Rectal smooth muscle tissue (tissue), 1 donor: ENCODE data around the gene DDX4.

Experiments used
- H3K27ac ChIP-seq: one replicate; pipeline ENCODE4 v1.7.0; 2013; ENCODE audit warnings: low read depth, low read length, inconsistent platforms
- H3K27me3 ChIP-seq: one replicate; pipeline ENCODE4 v1.7.0; 2013; ENCODE audit warnings: low read length; ENCODE audit not compliant: control insufficient read depth, insufficient read depth
- H3K36me3 ChIP-seq: one replicate; pipeline ENCODE4 v1.7.0; 2013; ENCODE audit warnings: low read length; ENCODE audit not compliant: control insufficient read depth, insufficient read depth
- H3K4me1 ChIP-seq: one replicate; pipeline ENCODE4 v1.7.0; 2013; ENCODE audit warnings: low read length; ENCODE audit not compliant: control insufficient read depth, insufficient read depth
- H3K4me3 ChIP-seq: one replicate; pipeline ENCODE4 v1.7.0; 2013; ENCODE audit warnings: low read length
- H3K9ac ChIP-seq: one replicate; pipeline ENCODE4 v1.7.0; 2013; ENCODE audit warnings: low read length

DDX4 gene

DNA sequence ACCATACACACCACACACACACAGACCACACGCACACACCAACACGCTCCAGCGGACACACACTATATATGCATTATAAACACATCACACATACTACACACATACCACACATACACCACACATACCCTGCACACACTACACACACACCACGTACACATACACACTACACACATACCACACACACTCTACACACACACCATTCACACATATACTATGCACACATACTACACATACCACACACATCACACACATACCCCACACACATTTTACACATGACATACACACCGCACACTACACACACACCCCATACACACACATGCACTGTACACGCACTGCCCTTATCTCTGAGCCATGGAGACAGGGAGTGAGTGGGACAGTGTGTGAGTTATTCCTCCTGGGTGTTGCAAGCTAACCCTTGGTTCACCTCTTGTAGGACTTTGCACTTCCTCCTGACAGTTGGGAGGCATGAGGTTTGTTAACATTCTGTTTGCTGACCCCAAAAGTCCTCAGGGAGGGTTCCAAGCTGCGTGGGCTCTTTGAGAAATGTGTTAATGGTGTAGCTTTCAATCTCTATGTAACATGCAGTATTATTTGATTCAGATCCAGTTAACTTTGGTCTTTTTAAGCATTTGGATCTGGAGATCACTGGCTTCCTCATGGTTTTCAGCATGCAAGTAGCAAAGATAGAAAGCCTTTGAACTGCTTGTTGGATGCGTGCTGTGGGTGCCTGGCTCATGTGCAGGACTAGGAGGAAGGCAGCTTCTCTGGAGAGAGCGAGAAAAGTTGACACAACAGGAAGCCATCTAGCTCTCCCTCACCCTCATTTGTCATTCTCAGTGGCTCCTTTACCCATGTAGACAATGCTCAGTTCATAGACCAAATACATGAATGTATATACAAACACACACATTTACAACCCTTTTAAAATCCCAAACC, 127.0 kb downstream of the DDX4 start:
- H3K27me3 ChIP-seq, result no peaks in the 10 kb centered on the region
- no peaks in the 10 kb centered on the region for H3K36me3 ChIP-seq
- no peaks in the 10 kb centered on the region for H3K4me1 ChIP-seq
- no peak overlapping the region for H3K4me3 ChIP-seq
- H3K9ac ChIP-seq, result no peak overlapping the region
- H3K27ac ChIP-seq, result no peak overlapping the region

DNA sequence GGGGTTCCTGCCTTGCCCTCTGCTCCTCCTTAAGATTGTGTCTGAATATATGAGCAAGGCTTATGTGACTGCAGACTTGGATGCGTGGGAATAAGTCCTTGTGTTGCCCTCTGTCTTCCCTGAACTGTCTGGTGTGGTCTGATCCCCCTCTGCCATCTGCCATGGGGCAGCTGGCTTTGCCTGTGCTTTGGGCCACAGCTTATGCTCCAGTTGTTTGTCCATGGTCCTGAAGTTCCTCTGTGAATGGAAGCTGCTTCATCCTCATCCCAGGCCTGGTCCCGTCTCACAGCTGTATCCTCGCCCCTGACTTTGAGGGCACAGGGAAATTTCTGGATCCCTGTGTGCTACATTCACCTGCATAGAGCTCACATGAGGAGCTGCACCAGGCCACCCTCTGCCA, 128.0 kb downstream of the DDX4 start:
- Histone ChIP-seq H3K36me3 (no peaks in the 10 kb centered on the region), H3K27me3 (no peaks in the 10 kb centered on the region), H3K9ac (no peak overlapping the region), H3K27ac (no peak overlapping the region), H3K4me3 (no peak overlapping the region), H3K4me1 (no peaks in the 10 kb centered on the region)

DNA sequence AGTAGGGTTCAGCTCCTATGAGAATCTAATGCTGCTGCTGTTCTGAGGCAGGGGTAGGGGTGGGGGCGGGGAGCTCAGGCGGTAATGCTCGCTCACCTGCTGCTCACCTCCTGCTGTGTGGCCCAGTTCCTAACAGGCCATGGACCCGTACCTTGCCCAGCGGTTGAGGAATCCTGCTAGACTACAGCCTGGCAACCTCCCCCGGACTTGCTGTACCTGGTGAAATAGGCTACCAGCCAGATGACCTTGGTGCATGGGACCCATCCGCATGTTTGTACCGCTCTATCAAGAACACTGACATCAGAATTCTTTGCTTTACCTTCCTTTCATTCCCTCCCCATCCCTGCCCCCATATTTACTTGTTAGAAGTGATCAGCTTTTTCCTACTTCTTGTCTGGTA, 128.6 kb downstream of the DDX4 start:
- no peaks in the 10 kb centered on the region for H3K27me3 ChIP-seq
- H3K36me3 ChIP-seq, result no peaks in the 10 kb centered on the region
- H3K9ac ChIP-seq, result no peak overlapping the region
- no peak overlapping the region for H3K27ac ChIP-seq
- H3K4me1 ChIP-seq, result no peaks in the 10 kb centered on the region
- H3K4me3 ChIP-seq, result no peak overlapping the region
